Neural progenitor cell (in vitro differentiated cells): ENCODE measurements around the gene UBFD1. TPM values are rescaled to one million over a fixed set of nuclear protein-coding genes. Genes with fewer than 3 reads are reported as not detected.

Experiments
- DNase-seq: peaks from one replicate; pipeline ENCODE4 v3.0.0-alpha.2; 2016; ENCODE audit warnings: low spot score
- H2AFZ ChIP-seq: fragments of 200-600 bp; sonication (generic); replicated peaks from 2 replicates; pipeline ENCODE4 v1.6.1; 2016; ENCODE audit warnings: antibody characterized with exemption
- H3F3A ChIP-seq: fragments of 200-600 bp; sonication (generic); 2 replicates; pipeline ENCODE4 v1.6.1; 2016; ENCODE audit warnings: antibody characterized with exemption, low read depth
- H3K27ac ChIP-seq: fragments of 200-600 bp; sonication (generic); 2 replicates; pipeline ENCODE4 v1.5.1; 2016; ENCODE audit warnings: mild to moderate bottlenecking
- H3K27me3 ChIP-seq: fragments of 200-600 bp; sonication (generic); 2 replicates; pipeline ENCODE4 v1.6.1; 2016; ENCODE audit warnings: mild to moderate bottlenecking, moderate library complexity
- H3K36me3 ChIP-seq: fragments of 200-600 bp; sonication (generic); 2 replicates; pipeline ENCODE4 v1.5.1; 2016
- H3K4me1 ChIP-seq: fragments of 200-600 bp; sonication (generic); 2 replicates; pipeline ENCODE4 v1.6.1; 2016; ENCODE audit warnings: mixed run types
- H3K4me2 ChIP-seq: fragments of 200-600 bp; sonication (generic); 2 replicates; pipeline ENCODE4 v1.6.1; 2016
- H3K4me3 ChIP-seq: fragments of 200-600 bp; sonication (generic); 2 replicates; pipeline ENCODE4 v1.5.1; 2016
- H3K79me2 ChIP-seq: fragments of 200-600 bp; sonication (generic); 2 replicates; pipeline ENCODE4 v1.6.1; 2016; ENCODE audit warnings: low read depth
- H3K9ac ChIP-seq: fragments of 200-600 bp; sonication (generic); 2 replicates; pipeline ENCODE4 v1.6.1; 2016
- H3K9me3 ChIP-seq: fragments of 200-600 bp; sonication (generic); 2 replicates; pipeline ENCODE4 v1.5.1; 2016; ENCODE audit warnings: low read depth
- H4K20me1 ChIP-seq: fragments of 200-600 bp; sonication (generic); 2 replicates; pipeline ENCODE4 v1.6.1; 2016; ENCODE audit warnings: low read depth
- H3K27ac Mint-ChIP-seq: 3 replicates; pipeline ENCODE4 v1.8.0; 2021; ENCODE audit warnings: mixed read lengths
- H3K27me3 Mint-ChIP-seq: 2 replicates; pipeline ENCODE4 v1.8.0; 2022; ENCODE audit warnings: low read depth, mild to moderate bottlenecking, inconsistent platforms, moderate library complexity, mixed read lengths; ENCODE audit not compliant: insufficient read depth
- H3K36me3 Mint-ChIP-seq: 3 replicates; pipeline ENCODE4 v1.8.0; 2021; ENCODE audit warnings: mixed read lengths
- H3K4me1 Mint-ChIP-seq: 3 replicates; pipeline ENCODE4 v1.8.0; 2021; ENCODE audit warnings: mixed read lengths
- H3K4me3 Mint-ChIP-seq: 3 replicates; pipeline ENCODE4 v1.8.0; 2021; ENCODE audit warnings: mild to moderate bottlenecking, moderate library complexity, mixed read lengths
- H3K9me3 Mint-ChIP-seq: 3 replicates; pipeline ENCODE4 v1.8.0; 2020; ENCODE audit warnings: mixed read lengths
- EZH2 ChIP-seq: fragments of 200-600 bp; sonication (generic); IDR thresholded peaks from 2 replicates; pipeline ENCODE4 v1.6.1; 2017; ENCODE audit warnings: antibody characterized with exemption, mild to moderate bottlenecking, moderate library complexity
- EZH2phosphoT487 ChIP-seq: fragments of 200-600 bp; sonication (generic); IDR thresholded peaks from 2 replicates; pipeline ENCODE4 v1.6.1; 2017; ENCODE audit warnings: antibody characterized with exemption
- total RNA-seq: library from RNA; depleted of rRNA; stranded (reverse); fragments of >200 nt; gene quantifications from 2 replicates; pipeline ENCODE4 v1.2.3, GENCODE V29; 2015; ENCODE audit warnings: low replicate concordance
- TF ChIP-seq, protein P1 (sequence below): fragments of 200-600 bp; sonication (generic); IDR thresholded peaks from 2 replicates; pipeline ENCODE4 v1.5.1; 2017; ENCODE audit warnings: antibody characterized with exemption, mild to moderate bottlenecking

Gene UBFD1
- total RNA-seq, 1 donor from 2014 or later = 64.9 TPM

DNA sequence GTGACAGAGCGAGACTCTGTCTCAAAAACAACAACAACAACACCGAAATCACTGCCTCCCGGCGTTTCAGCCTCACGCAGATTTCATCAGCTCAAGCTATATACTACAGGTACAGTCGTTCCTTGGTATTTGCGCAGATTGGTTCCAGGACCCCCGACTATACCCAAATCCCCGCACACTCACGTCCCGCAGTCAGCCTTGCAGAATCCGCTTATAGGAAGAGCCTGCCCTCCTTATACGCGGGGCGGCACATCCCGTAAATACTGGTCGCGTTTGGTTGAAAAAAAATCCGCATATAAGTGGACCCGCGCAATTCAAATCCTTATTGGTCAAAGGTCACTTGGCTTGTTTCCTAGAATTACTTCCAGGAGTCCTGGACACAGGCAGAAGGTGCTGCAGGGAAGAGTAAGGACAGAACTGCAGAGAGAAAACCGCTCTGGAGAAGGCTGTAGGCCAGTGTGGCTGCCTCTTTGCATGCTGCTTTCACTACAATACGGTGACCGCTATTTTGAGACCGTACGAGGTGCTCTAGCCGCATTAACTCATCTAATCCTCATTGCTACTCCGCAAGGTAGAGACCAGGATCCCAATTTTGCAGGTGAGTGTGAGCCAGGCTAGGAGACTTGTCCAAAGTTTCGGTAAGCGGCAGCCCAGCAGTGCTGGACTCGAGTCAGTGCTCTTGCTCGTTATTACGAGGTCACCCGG is 37.9 kb downstream of the UBFD1 start:
- Histone ChIP-seq H4K20me1 (peaks cover 49% of the 10 kb centered on the region), H3K9me3 (no peaks in the 10 kb centered on the region), H3K79me2 (peaks cover 57% of the 10 kb centered on the region), H2AFZ (peak overlapping the region; percentile 86), H3K4me3 (peak overlapping the region; percentile 96), H3K9ac (peak overlapping the region; percentile 89), H3K36me3 (no peaks in the 10 kb centered on the region), H3K27me3 (no peaks in the 10 kb centered on the region), H3K4me1 (peaks cover 19% of the 10 kb centered on the region), H3F3A (peaks cover 20% of the 10 kb centered on the region), H3K27ac (no peak overlapping the region), H3K4me2 (peak overlapping the region; percentile 98)
- Mint-ChIP-seq H3K27me3 (no peaks in the 10 kb centered on the region), H3K27ac (no peak overlapping the region), H3K4me1 (peaks cover 7% of the 10 kb centered on the region), H3K4me3 (peak overlapping the region; percentile 90), H3K36me3 (peaks cover 17% of the 10 kb centered on the region), H3K9me3 (no peaks in the 10 kb centered on the region)
- no peak for DNase-seq
- TF ChIP-seq EZH2 = peak; percentile 36
- TF ChIP-seq, protein P1, sequence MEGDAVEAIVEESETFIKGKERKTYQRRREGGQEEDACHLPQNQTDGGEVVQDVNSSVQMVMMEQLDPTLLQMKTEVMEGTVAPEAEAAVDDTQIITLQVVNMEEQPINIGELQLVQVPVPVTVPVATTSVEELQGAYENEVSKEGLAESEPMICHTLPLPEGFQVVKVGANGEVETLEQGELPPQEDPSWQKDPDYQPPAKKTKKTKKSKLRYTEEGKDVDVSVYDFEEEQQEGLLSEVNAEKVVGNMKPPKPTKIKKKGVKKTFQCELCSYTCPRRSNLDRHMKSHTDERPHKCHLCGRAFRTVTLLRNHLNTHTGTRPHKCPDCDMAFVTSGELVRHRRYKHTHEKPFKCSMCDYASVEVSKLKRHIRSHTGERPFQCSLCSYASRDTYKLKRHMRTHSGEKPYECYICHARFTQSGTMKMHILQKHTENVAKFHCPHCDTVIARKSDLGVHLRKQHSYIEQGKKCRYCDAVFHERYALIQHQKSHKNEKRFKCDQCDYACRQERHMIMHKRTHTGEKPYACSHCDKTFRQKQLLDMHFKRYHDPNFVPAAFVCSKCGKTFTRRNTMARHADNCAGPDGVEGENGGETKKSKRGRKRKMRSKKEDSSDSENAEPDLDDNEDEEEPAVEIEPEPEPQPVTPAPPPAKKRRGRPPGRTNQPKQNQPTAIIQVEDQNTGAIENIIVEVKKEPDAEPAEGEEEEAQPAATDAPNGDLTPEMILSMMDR = no peak

- TF ChIP-seq EZH2 = no peak
- TF ChIP-seq, protein P1 = peak; percentile 93
- peaks cover 7% of the 10 kb centered on the region for H3K4me1 Mint-ChIP-seq
- no peak within 1 kb of the TSS for H3K27ac Mint-ChIP-seq
- Histone ChIP-seq H3K9me3 (no peaks in the 10 kb centered on the region), H3K4me3 (peak within 1 kb of the TSS; percentile 96), H3K27me3 (no peaks in the 10 kb centered on the region), H4K20me1 (peaks cover 43% of the 10 kb centered on the region), H3K27ac (no peak within 1 kb of the TSS), H3K79me2 (peaks cover 50% of the 10 kb centered on the region), H3K4me1 (peaks cover 23% of the 10 kb centered on the region), H3K36me3 (no peaks in the 10 kb centered on the region), H3F3A (peaks cover 28% of the 10 kb centered on the region), H2AFZ (peak within 1 kb of the TSS; percentile 86), H3K4me2 (peak within 1 kb of the TSS; percentile 98), H3K9ac (peak within 1 kb of the TSS; percentile 89)
- H3K4me3 Mint-ChIP-seq = peak within 1 kb of the TSS; percentile 90
- no peaks in the 10 kb centered on the region for H3K27me3 Mint-ChIP-seq
- no peaks in the 10 kb centered on the region for H3K9me3 Mint-ChIP-seq
- peaks cover 15% of the 10 kb centered on the region for H3K36me3 Mint-ChIP-seq
- peak; percentile 96 for DNase-seq
Observed at GRCh38 chr16:23595951-23596720, 38.6 kb downstream of the UBFD1 start, which contains the start of gene NDUFAB1. Gene NDUFAB1, minus strand, starts transcription at chr16:23596316. Its CDS starts 26 bp downstream, at chr16:23596290.

- no peaks in the 10 kb centered on the region for H3K36me3 ChIP-seq
- H3K27ac ChIP-seq = no peak overlapping the region
- TF ChIP-seq, protein P1 = peak; percentile 53
- TF ChIP-seq EZH2phosphoT487 = no peak
- Mint-ChIP-seq H3K27ac (no peak overlapping the region), H3K9me3 (no peaks in the 10 kb centered on the region), H3K27me3 (no peaks in the 10 kb centered on the region), H3K4me3 (peak overlapping the region; percentile 8), H3K4me1 (peaks cover 7% of the 10 kb centered on the region), H3K36me3 (peaks cover 10% of the 10 kb centered on the region)
- no peaks in the 10 kb centered on the region for H3K27me3 ChIP-seq
- H3K79me2 ChIP-seq = peaks cover 40% of the 10 kb centered on the region
- DNase-seq = peak; percentile 78
- no peaks in the 10 kb centered on the region for H3K9me3 ChIP-seq
- H3K4me2 ChIP-seq = peak overlapping the region; percentile 98
- no peak overlapping the region for H3K9ac ChIP-seq
- peaks cover 31% of the 10 kb centered on the region for H3F3A ChIP-seq
- H2AFZ ChIP-seq = no peak overlapping the region
- H3K4me1 ChIP-seq = peaks cover 23% of the 10 kb centered on the region
- peaks cover 35% of the 10 kb centered on the region for H4K20me1 ChIP-seq
- peak overlapping the region; percentile 96 for H3K4me3 ChIP-seq
Observed at GRCh38 chr16:23597003-23597756, 39.7 kb downstream of the UBFD1 start.
